Stimulated activated CD8-positive, alpha-beta memory T cell treated with anti-CD3 and anti-CD28 coated beads, Interleukin-7, amount 100 ng/mL, for 4 hours (primary cell): ENCODE measurements around the gene ACTG2.

Experiments
- DNase-seq, 2 donors: peaks; one replicate each; pipeline ENCODE4 v3.0.0-alpha.2; 2020; ENCODE audit warnings: low read depth in 2 of 2

The ACTG2 gene

GRCh38 chr2:73969356-73969755 is 76.5 kb downstream of the ACTG2 start:
- no peak for DNase-seq
